Measurements from ENCODE around the gene GGA1. TPM values are rescaled to one million over a fixed set of nuclear protein-coding genes. Genes with fewer than 3 reads are reported as not detected.

Gene GGA1
- total RNA-seq, 2 experiments from 2014 or later: 57.0 to 60.9 TPM

GRCh38 chr22:37641561-37641949, 32.9 kb downstream of the GGA1 start:
- no peak for DNase-seq
- Histone ChIP-seq H3K4me1 (ENCODE audit: insufficient read depth, low read length) (peaks cover 76% of the 10 kb centered on the region), H3K27me3 (ENCODE audit: control insufficient read depth in 1 of 2, insufficient read depth in 2 of 2, low read length in 2 of 2) (no peaks in the 10 kb centered on the region), H3K9me3 (ENCODE audit: control insufficient read depth in 1 of 2, insufficient read depth in 1 of 2, low read length in 2 of 2) (no peaks in the 10 kb centered on the region), H3K4me3 (ENCODE audit: low read length) (peak overlapping the region; percentile 97), H3K27ac (ENCODE audit: low read depth in 1 of 2, low read length in 2 of 2) (peak overlapping the region; percentile 65 to 77), H3K36me3 (ENCODE audit: insufficient read depth, low read length) (peaks cover 54% of the 10 kb centered on the region)
- CTCF ChIA-PET: interaction anchor here (1.1 to 7.4 kb wide), 3 partner anchors 18 to 39 kb away, joined by 3 to 171 read pairs (median 33); partner anchors contain the start of genes LGALS1, NOL12 and PDXP
- POLR2A ChIA-PET: interaction anchor here (1.1 to 9.5 kb wide), 7 partner anchors 15 to 40 kb away, joined by 4 to 107 read pairs (median 42); partner anchors contain the start of genes GGA1, LGALS1 and PDXP
- H3K27me3 Mint-ChIP-seq: no peaks in the 10 kb centered on the region
- peak overlapping the region; percentile 100 for H3K4me3 Mint-ChIP-seq
- intact Hi-C loops (cut with DNase I, micrococcal nuclease): loop anchor here in 1 of 2 experiments (2.0 kb wide), 1 partner anchor 17 kb away; the partner anchor contains the start of gene PDXP
- no peak for ATAC-seq (ENCODE audit: poor library complexity)
- peak overlapping the region; percentile 90 for H3K27ac Mint-ChIP-seq
- peaks cover 60% of the 10 kb centered on the region for H3K36me3 Mint-ChIP-seq (ENCODE audit: low read depth)
- H3K4me1 Mint-ChIP-seq (ENCODE audit: low read depth): peaks cover 53% of the 10 kb centered on the region
- no peak for TF ChIP-seq CTCF (IDR thresholded peaks at IDR 0.05)
- no peaks in the 10 kb centered on the region for H3K9me3 Mint-ChIP-seq

- peak; percentile 91 for TF ChIP-seq CTCF (IDR thresholded peaks at IDR 0.05)
- Mint-ChIP-seq H3K4me3 (peak overlapping the region; percentile 85), H3K27me3 (no peaks in the 10 kb centered on the region), H3K9me3 (no peaks in the 10 kb centered on the region), H3K27ac (peak overlapping the region; percentile 80), H3K36me3 (ENCODE audit: low read depth) (peaks cover 72% of the 10 kb centered on the region), H3K4me1 (ENCODE audit: low read depth) (peaks cover 35% of the 10 kb centered on the region)
- POLR2A ChIA-PET: interaction anchor here (0.6 to 9.5 kb wide), 17 partner anchors 10 to 52 kb away, joined by 3 to 107 read pairs (median 7); partner anchors contain the start of genes GGA1, LGALS1, NOL12 and PDXP
- DNase-seq: peak; percentile 73 to 94 (median 87)
- no peak overlapping the region for H3K27ac ChIP-seq (ENCODE audit: low read depth in 1 of 2, low read length in 2 of 2)
- CTCF ChIA-PET: interaction anchor here (0.7 to 7.4 kb wide), 15 partner anchors 12 to 53 kb away, joined by 3 to 171 read pairs (median 6); partner anchors contain the start of genes GGA1, LGALS1, NOL12 and PDXP
- H3K9me3 ChIP-seq (ENCODE audit: control insufficient read depth in 1 of 2, insufficient read depth in 1 of 2, low read length in 2 of 2): no peaks in the 10 kb centered on the region
- no peaks in the 10 kb centered on the region for H3K27me3 ChIP-seq (ENCODE audit: control insufficient read depth in 1 of 2, insufficient read depth in 2 of 2, low read length in 2 of 2)
- intact Hi-C loops (cut with DNase I, micrococcal nuclease): loop anchor here (1.0 to 2.0 kb wide), 3 partner anchors 15 to 38 kb away; partner anchors contain the start of gene PDXP (in 1 of the 2)
- H3K4me3 ChIP-seq (ENCODE audit: low read length): no peak overlapping the region
- peaks cover 72% of the 10 kb centered on the region for H3K36me3 ChIP-seq (ENCODE audit: insufficient read depth, low read length)
- peak; percentile 68 for ATAC-seq (ENCODE audit: poor library complexity)
- peaks cover 65% of the 10 kb centered on the region for H3K4me1 ChIP-seq (ENCODE audit: insufficient read depth, low read length)
Observed at GRCh38 chr22:37643225-37643847, 34.7 kb downstream of the GGA1 start.

- no peak for DNase-seq
- no peak overlapping the region for H3K27ac Mint-ChIP-seq
- no peak overlapping the region for H3K4me3 ChIP-seq (ENCODE audit: low read length)
- peaks cover 16% of the 10 kb centered on the region for H3K4me1 Mint-ChIP-seq (ENCODE audit: low read depth)
- H3K9me3 Mint-ChIP-seq: no peaks in the 10 kb centered on the region
- peaks cover 87% of the 10 kb centered on the region for H3K36me3 Mint-ChIP-seq (ENCODE audit: low read depth)
- ChIA-PET POLR2A (interaction anchor here (1.2 kb wide), 1 partner anchor 11 kb away, joined by 3 read pairs; the partner anchor contains the start of gene PDXP), CTCF (no interaction called here)
- ATAC-seq (ENCODE audit: poor library complexity): no peak
- H3K36me3 ChIP-seq (ENCODE audit: insufficient read depth, low read length): peaks cover 96% of the 10 kb centered on the region
- intact Hi-C loops (cut with DNase I, micrococcal nuclease): no loop called here
- H3K9me3 ChIP-seq (ENCODE audit: control insufficient read depth in 1 of 2, insufficient read depth in 1 of 2, low read length in 2 of 2): no peaks in the 10 kb centered on the region
- peaks cover 35% of the 10 kb centered on the region for H3K4me1 ChIP-seq (ENCODE audit: insufficient read depth, low read length)
- no peaks in the 10 kb centered on the region for H3K27me3 ChIP-seq (ENCODE audit: control insufficient read depth in 1 of 2, insufficient read depth in 2 of 2, low read length in 2 of 2)
- H3K4me3 Mint-ChIP-seq: no peak overlapping the region
- TF ChIP-seq CTCF (IDR thresholded peaks at IDR 0.05): no peak
- no peaks in the 10 kb centered on the region for H3K27me3 Mint-ChIP-seq
- no peak overlapping the region for H3K27ac ChIP-seq (ENCODE audit: low read depth in 1 of 2, low read length in 2 of 2)
Observed at GRCh38 chr22:37647317-37647716, 38.7 kb downstream of the GGA1 start.
